Measurements from ENCODE around the gene FEZF1.

The FEZF1 gene

GRCh38 chr7:122304319-122304975, at the start of gene FEZF1:
Gene FEZF1 (minus strand): TSS chr7:122304750. CDS start chr7:122304437, 313 bp downstream.
- peaks cover 92% of the 10 kb centered on the region for H3K27me3 Mint-ChIP-seq
- no peaks in the 10 kb centered on the region for H3K4me1 Mint-ChIP-seq (ENCODE audit: low read depth)
- no peak within 1 kb of the TSS for H3K4me3 Mint-ChIP-seq
- no peaks in the 10 kb centered on the region for H3K9me3 Mint-ChIP-seq
- intact Hi-C loops (cut with micrococcal nuclease): no loop called here
- no peak within 1 kb of the TSS for H3K27ac Mint-ChIP-seq
- H3K36me3 Mint-ChIP-seq (ENCODE audit: low read depth): no peaks in the 10 kb centered on the region

- intact Hi-C loops (cut with micrococcal nuclease): no loop called here
- Mint-ChIP-seq H3K9me3 (no peaks in the 10 kb centered on the region), H3K4me3 (no peak overlapping the region), H3K4me1 (ENCODE audit: low read depth) (no peaks in the 10 kb centered on the region), H3K27me3 (no peaks in the 10 kb centered on the region), H3K36me3 (ENCODE audit: low read depth) (no peaks in the 10 kb centered on the region), H3K27ac (no peak overlapping the region)
Observed at GRCh38 chr7:122352454-122352853, 47.9 kb upstream of the FEZF1 start.

GRCh38 chr7:122350701-122351100, 46.2 kb upstream of the FEZF1 start:
- no peaks in the 10 kb centered on the region for H3K4me1 Mint-ChIP-seq (ENCODE audit: low read depth)
- no peak overlapping the region for H3K27ac Mint-ChIP-seq
- H3K9me3 Mint-ChIP-seq: no peaks in the 10 kb centered on the region
- no peaks in the 10 kb centered on the region for H3K27me3 Mint-ChIP-seq
- no peak overlapping the region for H3K4me3 Mint-ChIP-seq
- no peaks in the 10 kb centered on the region for H3K36me3 Mint-ChIP-seq (ENCODE audit: low read depth)
- intact Hi-C loops (cut with micrococcal nuclease): no loop called here

GRCh38 chr7:122344303-122344620, 39.7 kb upstream of the FEZF1 start:
- Mint-ChIP-seq H3K9me3 (no peaks in the 10 kb centered on the region), H3K4me1 (ENCODE audit: low read depth) (no peaks in the 10 kb centered on the region), H3K27ac (no peak overlapping the region), H3K36me3 (ENCODE audit: low read depth) (no peaks in the 10 kb centered on the region), H3K4me3 (no peak overlapping the region), H3K27me3 (no peaks in the 10 kb centered on the region)
- intact Hi-C loops (cut with micrococcal nuclease): no loop called here

- intact Hi-C loops (cut with micrococcal nuclease): no loop called here
- no peaks in the 10 kb centered on the region for H3K27me3 Mint-ChIP-seq
- H3K36me3 Mint-ChIP-seq (ENCODE audit: low read depth): no peaks in the 10 kb centered on the region
- H3K9me3 Mint-ChIP-seq: no peaks in the 10 kb centered on the region
- no peaks in the 10 kb centered on the region for H3K4me1 Mint-ChIP-seq (ENCODE audit: low read depth)
- no peak overlapping the region for H3K4me3 Mint-ChIP-seq
- no peak overlapping the region for H3K27ac Mint-ChIP-seq
Observed at GRCh38 chr7:122343601-122344302, 39.2 kb upstream of the FEZF1 start.

GRCh38 chr7:122340427-122340826, 35.9 kb upstream of the FEZF1 start:
- no peaks in the 10 kb centered on the region for H3K9me3 Mint-ChIP-seq
- H3K4me1 Mint-ChIP-seq (ENCODE audit: low read depth): no peaks in the 10 kb centered on the region
- intact Hi-C loops (cut with micrococcal nuclease): no loop called here
- no peak overlapping the region for H3K27ac Mint-ChIP-seq
- H3K4me3 Mint-ChIP-seq: no peak overlapping the region
- H3K27me3 Mint-ChIP-seq: no peaks in the 10 kb centered on the region
- no peaks in the 10 kb centered on the region for H3K36me3 Mint-ChIP-seq (ENCODE audit: low read depth)

- no peaks in the 10 kb centered on the region for H3K4me1 Mint-ChIP-seq (ENCODE audit: low read depth)
- intact Hi-C loops (cut with micrococcal nuclease): no loop called here
- no peaks in the 10 kb centered on the region for H3K27me3 Mint-ChIP-seq
- no peaks in the 10 kb centered on the region for H3K9me3 Mint-ChIP-seq
- H3K27ac Mint-ChIP-seq: no peak overlapping the region
- no peak overlapping the region for H3K4me3 Mint-ChIP-seq
- no peaks in the 10 kb centered on the region for H3K36me3 Mint-ChIP-seq (ENCODE audit: low read depth)
Observed at GRCh38 chr7:122339145-122339904, 34.8 kb upstream of the FEZF1 start.

- intact Hi-C loops (cut with micrococcal nuclease): no loop called here
- Mint-ChIP-seq H3K36me3 (ENCODE audit: low read depth) (no peaks in the 10 kb centered on the region), H3K9me3 (no peaks in the 10 kb centered on the region), H3K27ac (no peak overlapping the region), H3K4me1 (ENCODE audit: low read depth) (no peaks in the 10 kb centered on the region), H3K27me3 (no peaks in the 10 kb centered on the region), H3K4me3 (no peak overlapping the region)
Observed at GRCh38 chr7:122337011-122337410, 32.5 kb upstream of the FEZF1 start.

GRCh38 chr7:122329145-122329802, 24.7 kb upstream of the FEZF1 start:
- Mint-ChIP-seq H3K27ac (no peak overlapping the region), H3K4me3 (no peak overlapping the region), H3K36me3 (ENCODE audit: low read depth) (no peaks in the 10 kb centered on the region), H3K4me1 (ENCODE audit: low read depth) (no peaks in the 10 kb centered on the region), H3K9me3 (no peaks in the 10 kb centered on the region), H3K27me3 (peaks cover 2% of the 10 kb centered on the region)
- intact Hi-C loops (cut with micrococcal nuclease): no loop called here

- Mint-ChIP-seq H3K9me3 (no peaks in the 10 kb centered on the region), H3K4me3 (no peak overlapping the region), H3K27ac (no peak overlapping the region), H3K4me1 (ENCODE audit: low read depth) (no peaks in the 10 kb centered on the region), H3K36me3 (ENCODE audit: low read depth) (no peaks in the 10 kb centered on the region), H3K27me3 (peaks cover 2% of the 10 kb centered on the region)
- intact Hi-C loops (cut with micrococcal nuclease): no loop called here
Observed at GRCh38 chr7:122327969-122328368, 23.4 kb upstream of the FEZF1 start.

- Mint-ChIP-seq H3K36me3 (ENCODE audit: low read depth) (no peaks in the 10 kb centered on the region), H3K9me3 (no peaks in the 10 kb centered on the region), H3K27ac (no peak overlapping the region), H3K27me3 (peaks cover 58% of the 10 kb centered on the region), H3K4me3 (no peak overlapping the region), H3K4me1 (ENCODE audit: low read depth) (no peaks in the 10 kb centered on the region)
- intact Hi-C loops (cut with micrococcal nuclease): no loop called here
Observed at GRCh38 chr7:122316467-122317388, 12.2 kb upstream of the FEZF1 start.

- H3K27me3 Mint-ChIP-seq: peaks cover 66% of the 10 kb centered on the region
- no peaks in the 10 kb centered on the region for H3K4me1 Mint-ChIP-seq (ENCODE audit: low read depth)
- H3K36me3 Mint-ChIP-seq (ENCODE audit: low read depth): no peaks in the 10 kb centered on the region
- H3K9me3 Mint-ChIP-seq: no peaks in the 10 kb centered on the region
- H3K27ac Mint-ChIP-seq: no peak overlapping the region
- intact Hi-C loops (cut with micrococcal nuclease): no loop called here
- no peak overlapping the region for H3K4me3 Mint-ChIP-seq
Observed at GRCh38 chr7:122315507-122316466, 11.2 kb upstream of the FEZF1 start.
